OCI-LY7 (cell line): ENCODE results near the gene LUZP1.

ENCODE experiments used
- EZH2phosphoT487 ChIP-seq: fragments of 200-600 bp; sonication (generic); IDR thresholded peaks from 2 replicates; pipeline ENCODE4 v1.6.1; 2018; ENCODE audit warnings: low read depth, borderline replicate concordance, mild to moderate bottlenecking, mixed run types, antibody characterized with exemption, low read length, moderate library complexity, mixed read lengths
- TF ChIP-seq, protein P1 (sequence below): fragments of 200-600 bp; sonication (generic); conservative IDR thresholded peaks from 2 replicates; pipeline ENCODE4 v1.5.1; 2014; ENCODE audit warnings: mild to moderate bottlenecking, antibody characterized with exemption, low read length, moderate library complexity, mixed read lengths

- TF ChIP-seq, protein P1, sequence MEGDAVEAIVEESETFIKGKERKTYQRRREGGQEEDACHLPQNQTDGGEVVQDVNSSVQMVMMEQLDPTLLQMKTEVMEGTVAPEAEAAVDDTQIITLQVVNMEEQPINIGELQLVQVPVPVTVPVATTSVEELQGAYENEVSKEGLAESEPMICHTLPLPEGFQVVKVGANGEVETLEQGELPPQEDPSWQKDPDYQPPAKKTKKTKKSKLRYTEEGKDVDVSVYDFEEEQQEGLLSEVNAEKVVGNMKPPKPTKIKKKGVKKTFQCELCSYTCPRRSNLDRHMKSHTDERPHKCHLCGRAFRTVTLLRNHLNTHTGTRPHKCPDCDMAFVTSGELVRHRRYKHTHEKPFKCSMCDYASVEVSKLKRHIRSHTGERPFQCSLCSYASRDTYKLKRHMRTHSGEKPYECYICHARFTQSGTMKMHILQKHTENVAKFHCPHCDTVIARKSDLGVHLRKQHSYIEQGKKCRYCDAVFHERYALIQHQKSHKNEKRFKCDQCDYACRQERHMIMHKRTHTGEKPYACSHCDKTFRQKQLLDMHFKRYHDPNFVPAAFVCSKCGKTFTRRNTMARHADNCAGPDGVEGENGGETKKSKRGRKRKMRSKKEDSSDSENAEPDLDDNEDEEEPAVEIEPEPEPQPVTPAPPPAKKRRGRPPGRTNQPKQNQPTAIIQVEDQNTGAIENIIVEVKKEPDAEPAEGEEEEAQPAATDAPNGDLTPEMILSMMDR, result no peak
- TF ChIP-seq EZH2phosphoT487, result no peak
These were observed 118.5 kb downstream of the LUZP1 start for GRCh38 chr1:23050201-23050600.
